WERI-Rb-1 (cell line): ENCODE results near the gene FBLN2.

Experiments used
- DNase-seq: peaks from one replicate; pipeline ENCODE4 v3.0.0-alpha.2; 2020
- H3K27ac ChIP-seq: fragments of 250-450 bp; sonication (Bioruptor Pico); 2 replicates; pipeline ENCODE4 v1.5.1; 2020; ENCODE audit warnings: mild to moderate bottlenecking, moderate library complexity
- H3K27me3 ChIP-seq: fragments of 250-450 bp; sonication (Bioruptor Pico); 2 replicates; pipeline ENCODE4 v1.5.1; 2021; ENCODE audit warnings: mild to moderate bottlenecking, low read depth, moderate library complexity; ENCODE audit not compliant: insufficient read depth, severe bottlenecking
- H3K36me3 ChIP-seq: fragments of 250-450 bp; sonication (Bioruptor Pico); 2 replicates; pipeline ENCODE4 v1.5.1; 2020; ENCODE audit warnings: mild to moderate bottlenecking, moderate library complexity
- H3K4me3 ChIP-seq: 2 replicates; pipeline ENCODE4 v1.5.1; 2011; ENCODE audit warnings: low read depth, mild to moderate bottlenecking, control low read depth, low read length
- H3K9me3 ChIP-seq: fragments of 250-450 bp; sonication (Bioruptor Pico); 2 replicates; pipeline ENCODE4 v1.5.1; 2021; ENCODE audit warnings: mild to moderate bottlenecking, moderate library complexity; ENCODE audit not compliant: severe bottlenecking
- CTCF ChIP-seq: IDR thresholded peaks from 2 replicates; pipeline ENCODE4 v1.5.1; 2011; ENCODE audit warnings: low read depth, mild to moderate bottlenecking, control low read depth, inconsistent platforms, low read length

FBLN2 gene

GRCh38 chr3:13501958-13502790 lies 46.8 kb upstream of the FBLN2 start:
- Histone ChIP-seq H3K36me3 (no peaks in the 10 kb centered on the region), H3K4me3 (no peak overlapping the region), H3K27me3 (no peaks in the 10 kb centered on the region), H3K27ac (no peak overlapping the region), H3K9me3 (no peaks in the 10 kb centered on the region)
- no peak for DNase-seq
- no peak for TF ChIP-seq CTCF

- TF ChIP-seq CTCF: no peak
- no peak overlapping the region for H3K4me3 ChIP-seq
- H3K27me3 ChIP-seq: no peaks in the 10 kb centered on the region
- H3K27ac ChIP-seq: no peak overlapping the region
- no peak for DNase-seq
- no peaks in the 10 kb centered on the region for H3K9me3 ChIP-seq
- no peaks in the 10 kb centered on the region for H3K36me3 ChIP-seq
Observed at GRCh38 chr3:13502791-13503060, 46.2 kb upstream of the FBLN2 start.

GRCh38 chr3:13504161-13504831 lies 44.6 kb upstream of the FBLN2 start:
- no peaks in the 10 kb centered on the region for H3K27me3 ChIP-seq
- H3K9me3 ChIP-seq: no peaks in the 10 kb centered on the region
- TF ChIP-seq CTCF: no peak
- H3K4me3 ChIP-seq: no peak overlapping the region
- DNase-seq: no peak
- no peaks in the 10 kb centered on the region for H3K36me3 ChIP-seq
- H3K27ac ChIP-seq: no peak overlapping the region

- no peak overlapping the region for H3K4me3 ChIP-seq
- TF ChIP-seq CTCF: no peak
- no peak for DNase-seq
- no peaks in the 10 kb centered on the region for H3K27me3 ChIP-seq
- H3K36me3 ChIP-seq: no peaks in the 10 kb centered on the region
- H3K9me3 ChIP-seq: no peaks in the 10 kb centered on the region
- no peak overlapping the region for H3K27ac ChIP-seq
Observed at GRCh38 chr3:13505147-13506130, 43.5 kb upstream of the FBLN2 start.

- no peak overlapping the region for H3K27ac ChIP-seq
Observed at GRCh38 chr3:13506239-13506638, 42.7 kb upstream of the FBLN2 start.

More at GRCh38 chr3:13506239-13506638, 42.7 kb upstream of the FBLN2 start:
- H3K9me3 ChIP-seq: no peaks in the 10 kb centered on the region
- no peak for DNase-seq
- TF ChIP-seq CTCF: no peak
- H3K4me3 ChIP-seq: no peak overlapping the region
- no peaks in the 10 kb centered on the region for H3K36me3 ChIP-seq
- no peaks in the 10 kb centered on the region for H3K27me3 ChIP-seq
